Upper lobe of left lung (tissue), 6 donors: Measurements from ENCODE around the gene SFT2D2. TPM values are rescaled to one million over a fixed set of nuclear protein-coding genes. Genes with fewer than 3 reads are reported as not detected.

Source experiments
- ATAC-seq, 2 donors: fragments of 200-7000 bp; cut with Tn5 transposase; one replicate each; pipeline ENCODE4 v1.9.1; 2022; ENCODE audit warnings: mild to moderate bottlenecking in 2 of 2, moderate library complexity in 2 of 2; ENCODE audit not compliant: low FRiP score in 2 of 2
- DNase-seq, 2 donors: peaks; one replicate each; pipeline ENCODE4 v3.0.0-alpha.2; 2019 to 2020
- H3K27ac ChIP-seq, 4 donors: fragments of 200-600 bp; sonication (generic); one replicate each; pipeline ENCODE4 v1.5.1; 2016 to 2019
- H3K27me3 ChIP-seq, 4 donors: fragments of 200-600 bp; sonication (generic); one replicate each; pipeline ENCODE4 v1.5.1; 2017 to 2019
- H3K36me3 ChIP-seq, 4 donors: fragments of 200-600 bp; sonication (generic); one replicate each; pipeline ENCODE4 v1.5.1; 2016 to 2019
- H3K4me1 ChIP-seq, 4 donors: fragments of 200-600 bp; sonication (generic); one replicate each; pipeline ENCODE4 v1.5.1; 2018 to 2019
- H3K4me3 ChIP-seq, 4 donors: fragments of 200-600 bp; sonication (generic); one replicate each; pipeline ENCODE4 v1.5.1; 2017 to 2019; ENCODE audit warnings: mild to moderate bottlenecking in 2 of 4, moderate library complexity in 1 of 4
- H3K9me3 ChIP-seq, 4 donors: fragments of 200-600 bp; sonication (generic); one replicate each; pipeline ENCODE4 v1.5.1; 2018 to 2019
- CTCF ChIP-seq, 6 experiments: fragments of 450-650 bp in 4 of 6; fragments of 200-600 bp in 2 of 6; sonication (generic) in 2 of 6; IDR thresholded peaks; one replicate each; pipeline ENCODE4 v1.5.1; 2016 to 2019; ENCODE audit warnings: antibody characterized with exemption in 6 of 6
- EP300 ChIP-seq, 4 donors: sonication (generic); formaldehyde crosslinking; IDR thresholded peaks; one replicate each; pipeline ENCODE4 v1.5.1; 2017; ENCODE audit warnings: antibody characterized with exemption in 4 of 4, control low read depth in 2 of 4
- POLR2A ChIP-seq, 4 donors: fragments of 450-650 bp; IDR thresholded peaks; one replicate each; pipeline ENCODE4 v1.5.1; 2016 to 2017; ENCODE audit warnings: antibody characterized with exemption in 4 of 4, mild to moderate bottlenecking in 2 of 4
- POLR2AphosphoS5 ChIP-seq, 2 donors: sonication (generic); formaldehyde crosslinking; IDR thresholded peaks; one replicate each; pipeline ENCODE4 v1.5.1; 2017; ENCODE audit warnings: antibody characterized with exemption in 2 of 2
- WGBS, 2 donors: methylation state at CpG; one replicate each; pipeline ENCODE4 v1.1.5; 2017 to 2018; 5-methylcytosine and 5-hydroxymethylcytosine counted together
- total RNA-seq, 6 donors: library from RNA; depleted of rRNA in 4 of 6; stranded (reverse); fragments of >200 nt in 4 of 6; gene quantifications; one replicate each; pipeline versions ENCODE4 v1.1.0 to v1.2.1, GENCODE V29; 2016 to 2021
- donor health status: DM: no; HTN: no; CAD: no; lungs with moderate emphysema.
- donor health status: DM: no; HTN: yes; CAD: no; lungs with severe emphysema.

SFT2D2 gene
- total RNA-seq, 6 donors from 2014 or later, result 27.7 to 70.6 (median 41.9) TPM

GRCh38 chr1:168235937-168236336 is 10.1 kb downstream of the SFT2D2 start:
- Histone ChIP-seq H3K9me3 (no peaks in the 10 kb centered on the region), H3K27me3 (no peaks in the 10 kb centered on the region), H3K4me1 (peaks cover 10 to 23% (median 12%) of the 10 kb centered on the region in 4 donors), H3K27ac (peak overlapping the region in 1 of 4 donors; percentile 16), H3K36me3 (peaks cover 15 to 93% (median 45%) of the 10 kb centered on the region in 4 donors), H3K4me3 (no peak overlapping the region)
- DNase-seq (no peak), ATAC-seq (no peak)
- TF ChIP-seq POLR2A (IDR thresholded peaks at IDR 0.05), result no peak
- no peak for TF ChIP-seq EP300 (IDR thresholded peaks at IDR 0.05)
- TF ChIP-seq POLR2AphosphoS5 (IDR thresholded peaks at IDR 0.05), result no peak
- TF ChIP-seq CTCF (IDR thresholded peaks at IDR 0.05), result no peak
- WGBS, 2 donors, result 75 to 83% methylated on average over 3 of the region's 3 CpGs

GRCh38 chr1:168236836-168237611 is 11.2 kb downstream of the SFT2D2 start:
- 86 to 89% methylated on average over 7 of the region's 7 CpGs for WGBS, 2 donors
- H3K27ac ChIP-seq, result no peak overlapping the region
- DNase-seq (no peak), ATAC-seq (no peak)
- H3K9me3 ChIP-seq, result no peaks in the 10 kb centered on the region
- peaks cover 8 to 21% (median 12%) of the 10 kb centered on the region in 4 donors for H3K4me1 ChIP-seq
- H3K36me3 ChIP-seq, result peaks cover 12 to 93% (median 44%) of the 10 kb centered on the region in 4 donors
- no peaks in the 10 kb centered on the region for H3K27me3 ChIP-seq
- no peak overlapping the region for H3K4me3 ChIP-seq
- TF ChIP-seq POLR2A (IDR thresholded peaks at IDR 0.05), result no peak
- TF ChIP-seq CTCF (IDR thresholded peaks at IDR 0.05), result no peak

- H3K36me3 ChIP-seq, result peaks cover 3 to 85% (median 39%) of the 10 kb centered on the region in 4 donors
- no peak for DNase-seq
- peak overlapping the region; percentile 53 to 82 (median 70) for H3K27ac ChIP-seq
- H3K4me3 ChIP-seq, result no peak overlapping the region
- 37 to 60% methylated on average over 2 of the region's 2 CpGs for WGBS, 2 donors
- H3K9me3 ChIP-seq, result no peaks in the 10 kb centered on the region
- TF ChIP-seq POLR2AphosphoS5 (IDR thresholded peaks at IDR 0.05) (peak in 1 of 2 donors; percentile 10), EP300 (IDR thresholded peaks at IDR 0.05) (no peak)
- no peaks in the 10 kb centered on the region for H3K27me3 ChIP-seq
- H3K4me1 ChIP-seq, result peaks cover 15 to 26% (median 17%) of the 10 kb centered on the region in 4 donors
- ATAC-seq, result peak; percentile 37 to 38
Observed at GRCh38 chr1:168243198-168243597, 17.4 kb downstream of the SFT2D2 start.

GRCh38 chr1:168243636-168244212 is 17.9 kb downstream of the SFT2D2 start:
- H3K9me3 ChIP-seq, result no peaks in the 10 kb centered on the region
- peaks cover 3 to 79% (median 38%) of the 10 kb centered on the region in 4 donors for H3K36me3 ChIP-seq
- peaks cover 15 to 26% (median 17%) of the 10 kb centered on the region in 4 donors for H3K4me1 ChIP-seq
- peak; percentile 16 to 37 for ATAC-seq
- WGBS, 2 donors, result 33 to 36% methylated on average over 3 of the region's 3 CpGs
- no peaks in the 10 kb centered on the region for H3K27me3 ChIP-seq
- TF ChIP-seq POLR2AphosphoS5 (IDR thresholded peaks at IDR 0.05) (no peak), EP300 (IDR thresholded peaks at IDR 0.05) (no peak), CTCF (IDR thresholded peaks at IDR 0.05) (no peak), POLR2A (IDR thresholded peaks at IDR 0.05) (no peak)
- DNase-seq, result no peak
- H3K27ac ChIP-seq, result peak overlapping the region; percentile 53 to 82 (median 70)
- H3K4me3 ChIP-seq, result no peak overlapping the region

GRCh38 chr1:168245042-168245441 is 19.2 kb downstream of the SFT2D2 start:
- Histone ChIP-seq H3K4me1 (peaks cover 15 to 26% (median 17%) of the 10 kb centered on the region in 4 donors), H3K27me3 (no peaks in the 10 kb centered on the region), H3K4me3 (no peak overlapping the region), H3K27ac (peak overlapping the region in 2 of 4 donors; percentile 69 to 82), H3K9me3 (no peaks in the 10 kb centered on the region), H3K36me3 (peaks cover 3 to 79% (median 37%) of the 10 kb centered on the region in 4 donors)
- no peak for ATAC-seq
- DNase-seq, result no peak
- no peak for TF ChIP-seq POLR2A (IDR thresholded peaks at IDR 0.05)
- no peak for TF ChIP-seq EP300 (IDR thresholded peaks at IDR 0.05)
- no peak for TF ChIP-seq POLR2AphosphoS5 (IDR thresholded peaks at IDR 0.05)
- no peak for TF ChIP-seq CTCF (IDR thresholded peaks at IDR 0.05)
- 93 to 100% methylated on average over 3 of the region's 3 CpGs for WGBS, 2 donors
